Left kidney (tissue), 2 donors: ENCODE data around the gene KAZN. TPM values are rescaled to one million over a fixed set of nuclear protein-coding genes. Genes with fewer than 3 reads are reported as not detected.

Experiments used
- DNase-seq: peaks from one replicate; pipeline ENCODE4 v3.0.0-alpha.2; 2013
- polyA plus RNA-seq: library from polyadenylated mRNA; unstranded; fragments of 120-200 nt; gene quantifications from one replicate; pipeline ENCODE4 v1.2.1, GENCODE V29; 2013; ENCODE audit not compliant: insufficient read length

Gene KAZN
- polyA plus RNA-seq, 1 donor, result 35.2 TPM

DNA sequence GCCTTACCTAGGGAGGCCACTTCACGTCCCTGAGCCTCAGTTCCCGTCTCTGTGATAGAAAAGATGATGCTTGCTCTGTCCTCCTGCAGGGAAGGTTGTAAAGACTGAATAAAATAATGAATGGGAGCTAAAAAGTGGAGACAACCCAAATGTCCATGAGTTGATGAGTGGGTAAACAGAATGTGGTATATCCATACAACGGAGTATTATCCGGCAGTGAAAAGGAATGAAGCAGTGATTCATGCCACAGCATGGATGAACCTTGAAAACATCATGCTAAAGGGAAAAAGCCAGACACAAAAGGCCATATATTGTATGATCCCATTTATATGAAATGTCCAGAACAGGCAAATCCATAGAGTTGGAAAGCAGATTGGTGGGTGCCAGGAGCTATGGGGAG is 77.9 kb downstream of the KAZN start:
- DNase-seq, result no peak

DNA sequence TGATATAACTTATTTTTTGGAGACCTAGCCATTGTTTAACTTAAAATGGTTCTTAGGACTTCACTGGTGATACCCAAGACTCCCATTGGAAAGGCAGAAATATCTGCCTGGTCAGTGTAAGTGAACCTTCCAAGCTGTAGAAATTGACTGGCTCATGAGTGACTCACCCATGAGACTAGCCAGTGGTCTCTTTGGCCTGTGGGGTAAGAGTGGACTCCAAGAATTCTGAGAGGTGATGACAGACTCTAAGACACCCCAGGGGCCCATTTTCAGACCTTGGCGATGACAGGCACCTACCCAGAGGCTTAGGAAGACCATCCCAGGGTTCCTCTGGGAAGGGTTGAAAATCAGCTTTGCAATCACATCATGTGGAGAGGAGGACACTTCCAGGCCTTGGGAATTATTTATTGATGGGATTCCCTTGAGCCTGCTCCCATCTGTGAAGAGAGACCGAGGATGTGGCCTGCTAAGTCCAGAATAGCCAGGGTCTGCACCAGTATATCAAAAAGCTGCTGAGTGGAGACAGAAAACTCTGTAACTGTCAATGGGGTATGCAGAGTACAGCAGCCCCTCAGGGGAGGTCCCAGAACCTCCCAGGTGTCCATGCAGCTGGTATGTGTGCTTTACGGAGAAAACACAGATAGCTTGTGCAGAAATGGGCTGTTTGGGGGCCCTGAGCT is 78.9 kb downstream of the KAZN start:
- DNase-seq, result no peak

DNA sequence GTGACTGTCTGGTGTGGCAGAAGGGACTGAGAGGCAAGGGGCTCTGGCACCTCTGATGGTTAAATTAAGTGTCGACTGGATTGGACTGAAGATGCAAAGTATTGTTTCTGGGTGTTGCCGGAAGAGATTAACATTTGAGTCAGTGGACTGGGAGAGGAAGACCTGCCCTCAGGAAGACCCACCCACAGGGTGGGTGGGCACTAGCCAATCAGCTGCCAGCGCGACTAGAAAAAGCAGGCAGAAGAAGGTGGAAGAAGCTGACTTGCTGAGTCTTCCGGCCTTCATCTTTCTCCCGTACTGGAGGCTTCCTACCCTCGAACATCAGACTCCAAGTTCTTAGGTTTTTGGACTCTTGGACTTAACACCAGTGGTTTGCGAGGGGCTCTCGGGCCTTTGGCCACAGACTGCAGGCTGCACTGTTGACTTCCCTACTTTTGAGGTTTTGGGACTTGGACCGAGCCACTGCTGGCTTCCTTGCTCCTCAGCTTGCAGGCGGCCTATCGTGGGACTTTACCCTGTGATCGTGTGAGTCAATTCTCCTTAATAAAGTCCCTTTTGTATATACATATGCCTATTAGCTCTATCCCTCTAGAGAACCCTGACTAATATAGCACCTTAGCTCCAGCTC is 79.6 kb downstream of the KAZN start:
- no peak for DNase-seq

DNA sequence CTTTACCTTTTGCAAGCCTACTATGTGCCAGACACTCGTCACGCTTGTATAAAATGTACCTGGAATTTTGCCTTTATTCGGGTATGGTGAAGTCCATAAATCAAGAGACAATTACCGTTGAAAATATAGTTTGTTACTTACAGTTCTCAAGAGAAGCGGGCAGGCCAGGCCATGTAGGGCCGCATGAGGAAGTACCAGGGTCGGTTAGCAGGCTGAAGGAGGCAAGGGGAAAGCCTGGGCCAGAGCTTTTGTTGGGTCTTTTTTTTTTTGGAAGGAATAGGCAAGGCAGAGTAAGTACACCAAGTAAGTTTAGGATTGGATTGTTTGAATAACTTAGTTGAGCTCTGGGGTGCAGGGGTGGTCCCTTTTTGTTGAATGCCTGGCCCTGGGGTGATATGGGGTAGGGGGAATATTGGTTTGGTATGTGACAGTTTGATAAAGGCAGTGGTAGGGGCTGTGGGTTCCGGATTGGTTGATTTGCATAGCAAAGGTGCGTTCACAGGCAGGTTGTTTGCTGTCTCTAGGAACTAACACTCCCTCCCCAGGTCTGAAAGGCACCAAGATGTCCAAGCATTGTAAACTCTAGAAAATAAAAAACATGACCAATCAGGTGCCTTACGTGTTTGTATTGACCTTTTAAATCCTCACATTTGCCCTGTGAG is 80.7 kb downstream of the KAZN start:
- no peak for DNase-seq

DNA sequence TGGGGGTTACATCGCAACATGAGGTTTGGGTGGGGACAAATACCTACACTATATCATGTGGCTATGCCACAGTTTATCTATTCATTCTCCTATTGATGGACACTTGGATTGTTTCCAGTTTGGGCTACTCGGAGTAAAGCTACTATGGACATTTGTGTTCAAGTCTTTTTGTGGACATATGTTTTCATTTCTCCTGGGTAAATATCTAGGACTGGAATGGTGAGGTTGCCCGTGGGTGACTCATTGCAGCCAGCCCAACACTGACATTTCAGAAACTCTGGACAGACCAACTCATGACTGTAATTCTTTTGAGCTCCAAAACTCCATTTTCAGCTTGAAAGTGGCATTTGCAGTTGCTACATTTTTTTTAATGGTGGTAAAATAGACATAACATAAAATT is 82.7 kb downstream of the KAZN start:
- DNase-seq, result no peak

DNA sequence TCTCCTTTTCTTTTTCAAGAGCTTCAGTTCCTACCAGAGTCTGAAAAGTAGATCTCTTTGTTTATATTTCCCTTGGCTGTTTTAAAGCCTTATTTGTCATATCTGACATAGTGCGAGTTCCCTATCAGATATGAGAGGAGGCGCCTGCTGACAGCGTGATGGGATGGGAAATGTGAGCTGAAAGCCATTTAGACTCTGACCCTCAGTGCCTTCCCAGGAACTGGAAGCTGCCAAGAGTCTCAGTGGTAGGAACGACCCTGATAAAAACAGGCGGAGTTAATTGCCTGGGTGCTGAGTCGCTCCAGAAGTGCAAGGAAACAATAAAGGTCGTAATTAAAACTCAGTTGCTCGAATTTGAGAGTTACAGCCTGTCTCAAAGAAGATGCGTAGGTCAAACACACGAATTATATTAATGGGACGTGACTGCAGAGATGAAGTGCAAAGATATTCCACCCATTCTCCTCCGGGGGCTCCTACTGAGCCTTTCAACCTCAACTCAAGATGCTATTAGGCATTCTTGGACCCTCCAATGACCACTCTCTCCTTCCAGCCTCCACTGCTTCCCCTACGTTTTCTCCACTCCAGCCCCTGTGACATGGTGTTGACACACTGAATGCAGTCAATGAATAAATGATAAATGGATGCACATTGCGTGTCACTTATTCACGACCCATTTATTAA is 84.6 kb downstream of the KAZN start:
- peak; percentile 37 for DNase-seq

DNA sequence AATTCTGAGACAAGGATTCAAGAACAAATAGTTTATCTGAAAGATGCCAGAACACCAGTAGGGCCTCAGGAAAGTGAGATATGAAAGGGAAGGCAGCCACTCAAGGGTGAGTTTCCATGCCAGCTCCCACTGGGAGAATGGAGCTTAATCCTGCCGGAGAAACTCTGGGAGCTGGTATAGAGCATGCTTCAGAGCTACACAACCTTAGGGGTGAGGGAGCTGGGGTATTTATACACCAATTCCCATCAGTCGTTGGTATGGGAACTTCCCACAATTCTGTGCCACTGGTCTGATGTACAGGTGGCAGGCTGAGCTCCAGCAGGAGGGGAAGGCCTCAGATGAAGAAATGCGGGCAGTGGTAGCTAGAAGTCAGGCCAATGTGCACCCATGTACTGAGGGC is 86.6 kb downstream of the KAZN start:
- no peak for DNase-seq

DNA sequence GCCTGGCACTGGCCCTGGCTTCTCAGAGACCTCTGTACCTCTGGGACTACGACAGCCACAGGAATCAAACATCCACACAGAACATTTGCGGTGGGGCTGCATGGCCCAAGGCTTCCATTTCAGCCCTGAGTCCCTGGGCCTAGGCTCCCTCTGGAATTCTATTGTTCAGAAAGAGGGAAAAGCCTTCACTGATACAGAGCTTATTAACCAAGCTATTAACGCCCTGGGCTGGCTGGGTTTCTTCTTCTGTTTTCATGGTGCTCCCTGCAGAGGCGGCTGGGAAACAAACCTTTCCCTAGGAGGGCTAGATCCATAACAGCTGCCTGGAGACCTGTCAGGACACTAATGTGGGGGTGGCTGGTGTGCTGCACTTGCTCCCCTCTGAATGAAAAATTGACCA is 88.2 kb downstream of the KAZN start:
- DNase-seq, result no peak

DNA sequence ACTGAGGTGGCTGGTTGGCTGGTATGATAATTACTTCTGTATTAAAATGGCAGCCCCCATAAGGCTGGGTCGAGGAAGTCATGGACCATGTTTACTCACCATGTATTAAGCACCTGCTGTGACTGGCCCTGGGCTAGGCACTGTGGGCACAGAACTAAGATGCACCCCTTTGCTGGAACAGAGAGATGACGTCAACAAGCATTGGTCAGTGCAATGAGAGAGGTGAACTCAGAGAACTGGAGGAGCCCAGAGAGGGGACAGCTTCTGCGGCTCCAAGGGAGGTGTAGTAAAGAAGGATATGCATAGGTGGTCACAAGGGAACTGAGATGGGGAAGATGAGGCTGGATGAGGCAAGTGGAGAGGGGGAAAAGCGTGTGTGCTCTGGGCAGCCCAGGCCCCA is 88.7 kb downstream of the KAZN start:
- DNase-seq, result no peak

DNA sequence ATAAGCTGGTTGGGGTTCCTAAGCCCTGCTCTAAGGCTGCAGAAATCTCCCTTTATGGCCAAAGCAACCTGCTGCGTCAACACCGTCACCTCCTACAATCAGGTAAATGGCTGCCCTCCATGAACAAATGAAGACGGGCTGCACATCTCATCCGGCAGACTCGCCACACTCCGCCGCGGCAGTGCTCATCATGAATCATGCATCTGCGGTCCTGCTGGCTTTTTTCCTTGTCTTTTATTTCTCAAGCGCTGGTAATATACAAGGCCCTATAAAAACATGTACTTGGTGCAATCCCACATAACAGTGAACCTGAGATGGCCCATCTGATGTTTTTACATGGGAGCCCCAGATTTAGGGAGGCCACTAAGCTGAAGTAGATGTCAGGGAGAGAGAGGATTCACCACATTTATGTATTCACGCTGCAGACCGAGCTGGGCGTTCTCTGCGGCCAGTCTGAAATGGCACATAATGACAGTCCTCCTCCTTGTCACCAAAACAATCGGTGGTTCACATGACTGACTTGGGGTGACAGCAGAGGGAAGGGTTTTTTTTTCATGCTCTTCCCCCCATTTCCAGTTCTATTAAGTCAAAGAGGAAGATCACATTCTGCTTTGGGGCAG is 91.6 kb downstream of the KAZN start:
- no peak for DNase-seq

DNA sequence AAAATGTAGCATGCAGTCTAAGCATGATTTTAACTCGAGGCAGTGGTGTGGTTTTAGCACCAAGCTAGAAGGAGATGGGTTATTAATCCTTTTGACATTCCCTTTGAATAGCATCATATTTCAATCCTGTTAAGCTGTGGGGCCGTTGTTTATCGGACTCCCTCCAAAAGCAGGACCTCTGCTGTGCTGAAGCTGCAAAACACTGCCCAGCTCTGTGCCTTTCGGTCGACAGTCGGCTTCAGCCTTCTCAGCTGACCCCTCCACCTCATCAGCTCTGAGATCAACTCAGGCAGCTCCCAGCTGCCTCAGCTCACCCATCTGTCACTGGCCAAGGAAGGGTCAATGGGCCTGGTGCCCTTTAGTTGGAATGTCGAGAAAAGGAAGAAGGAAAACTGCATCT is 95.5 kb downstream of the KAZN start:
- peak; percentile 33 for DNase-seq

DNA sequence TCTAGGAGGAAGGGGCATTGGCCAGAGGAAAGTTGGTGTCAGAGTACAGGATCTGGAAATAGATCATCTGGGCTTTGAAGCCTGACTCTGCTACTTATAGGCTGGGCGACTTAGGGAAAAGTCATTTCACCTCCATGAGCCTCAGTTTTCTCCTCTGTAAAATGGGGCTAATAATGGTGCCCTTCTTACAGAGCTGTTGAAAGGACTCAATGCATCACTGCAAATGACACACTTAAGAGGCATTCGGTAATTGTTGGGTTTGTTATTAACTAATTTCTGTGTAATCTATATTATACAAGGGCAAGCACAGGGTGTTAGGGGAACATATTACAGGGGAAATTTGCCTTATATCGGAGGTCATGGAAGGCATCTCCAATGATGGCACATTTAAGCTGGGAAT is 96.1 kb downstream of the KAZN start:
- no peak for DNase-seq

DNA sequence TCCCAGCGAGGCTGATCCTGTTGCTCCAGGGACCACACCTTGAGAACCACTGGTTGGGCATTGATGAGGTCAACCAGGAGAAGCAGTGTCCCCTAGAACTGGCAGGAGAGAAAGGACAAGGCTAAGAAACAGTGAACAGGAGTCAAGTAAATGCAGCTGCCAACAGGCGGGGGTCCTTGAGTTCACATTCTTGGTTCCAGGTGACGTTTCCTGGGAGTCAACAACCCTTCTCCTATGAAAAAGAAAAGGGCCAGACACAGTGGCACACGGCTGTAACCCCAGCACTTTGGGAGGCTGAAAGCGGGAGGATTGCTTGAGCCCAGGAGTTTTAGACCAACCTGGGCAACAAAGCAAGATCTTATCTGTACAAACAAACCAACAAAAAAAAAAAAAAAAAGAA is 98.3 kb downstream of the KAZN start:
- peak; percentile 32 for DNase-seq

DNA sequence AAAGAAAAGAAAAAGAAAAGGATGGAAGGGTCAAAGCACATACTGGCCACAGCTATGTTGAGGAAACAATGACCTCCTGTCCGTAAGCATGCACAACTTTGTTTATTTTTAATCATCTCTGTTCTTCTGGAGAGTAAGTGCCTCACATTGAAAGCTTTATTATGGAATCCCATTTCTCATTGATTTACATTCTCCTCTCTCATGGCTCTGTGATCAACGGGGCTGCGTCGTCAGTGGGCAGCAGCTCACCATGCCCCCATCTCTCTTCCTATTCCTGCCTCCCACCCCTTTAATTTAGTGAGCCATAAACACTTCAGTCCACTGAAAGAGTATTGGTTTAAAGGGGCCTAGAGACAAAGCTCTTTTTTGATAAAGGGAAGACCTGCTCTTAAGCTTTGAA is 98.9 kb downstream of the KAZN start:
- peak; percentile 61 for DNase-seq

DNA sequence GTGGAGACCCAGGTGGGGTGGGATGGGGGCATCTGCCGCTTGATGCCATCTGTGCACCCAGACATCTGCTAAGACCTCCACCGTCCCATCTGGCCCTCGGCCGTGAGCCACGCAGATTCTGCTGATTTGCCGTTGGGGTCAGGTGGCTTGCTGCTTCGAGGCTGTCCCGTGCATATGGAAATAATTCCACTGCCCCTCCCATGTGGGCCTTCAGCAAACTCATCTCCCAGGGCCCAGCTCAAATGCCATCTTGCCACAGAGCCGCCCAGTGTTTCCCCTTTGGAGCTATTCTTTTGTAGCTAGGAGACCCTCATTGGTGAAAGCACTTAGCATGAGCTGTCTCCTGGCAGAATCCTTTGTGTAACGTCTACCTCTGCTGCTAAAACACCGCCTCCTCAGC is 99.8 kb downstream of the KAZN start:
- no peak for DNase-seq

DNA sequence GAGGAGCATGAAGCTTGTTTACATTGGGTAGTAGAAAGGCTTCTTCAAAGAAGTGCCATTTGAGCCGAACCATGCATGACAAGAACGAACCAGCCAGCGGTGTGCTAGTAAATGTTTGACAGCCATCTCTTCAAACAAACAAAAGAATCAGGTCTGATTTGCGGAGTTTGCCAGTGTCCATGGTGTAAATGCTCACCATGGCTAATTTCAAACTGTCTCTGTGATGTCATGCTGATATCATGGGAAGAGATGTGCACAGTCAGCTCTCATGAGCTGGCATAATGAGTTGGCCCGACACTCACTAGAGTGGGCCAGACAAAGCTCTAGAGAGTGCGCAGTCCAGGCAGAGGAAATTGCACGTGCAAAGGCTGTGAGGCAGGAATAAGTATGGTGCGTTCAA is 101.1 kb downstream of the KAZN start:
- DNase-seq, result peak; percentile 55

DNA sequence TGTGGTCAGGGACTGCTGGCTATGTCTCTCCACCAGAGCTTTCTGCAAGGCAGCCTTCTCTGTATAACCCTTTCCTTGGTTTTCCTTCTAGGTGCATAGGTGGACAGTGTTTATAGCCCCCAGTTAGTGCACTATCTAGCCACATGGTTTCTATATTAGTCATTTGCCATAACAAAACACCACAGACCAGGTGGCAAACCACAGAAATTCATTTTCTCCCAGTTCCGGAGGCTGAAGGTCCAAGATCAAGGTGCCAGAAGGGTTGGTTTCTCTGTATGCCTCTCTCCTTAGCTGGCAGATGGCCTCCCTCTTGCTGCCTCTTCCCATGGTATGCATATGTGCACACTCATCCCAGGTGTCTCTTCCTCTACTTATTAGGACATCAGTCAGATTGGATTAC is 106.4 kb downstream of the KAZN start:
- DNase-seq, result no peak

DNA sequence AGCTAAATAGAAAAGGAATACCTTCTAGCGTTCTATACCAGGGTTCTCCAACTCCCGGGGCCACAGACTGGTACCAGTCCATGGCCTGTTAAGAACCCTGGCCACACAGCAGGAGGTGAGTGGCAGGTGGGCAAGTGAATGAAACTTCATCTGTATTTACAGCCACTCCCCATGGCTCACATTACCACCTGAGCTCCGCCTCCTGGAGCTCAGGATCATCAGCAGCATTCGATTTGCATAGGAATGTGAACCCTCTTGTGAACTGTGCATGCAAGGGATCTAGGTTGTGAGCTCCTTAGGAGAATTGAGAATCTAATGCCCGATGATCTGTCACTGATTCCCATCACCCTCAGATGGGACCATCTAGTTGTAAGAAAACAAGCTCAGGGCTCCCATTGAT is 107.3 kb downstream of the KAZN start:
- DNase-seq, result no peak

DNA sequence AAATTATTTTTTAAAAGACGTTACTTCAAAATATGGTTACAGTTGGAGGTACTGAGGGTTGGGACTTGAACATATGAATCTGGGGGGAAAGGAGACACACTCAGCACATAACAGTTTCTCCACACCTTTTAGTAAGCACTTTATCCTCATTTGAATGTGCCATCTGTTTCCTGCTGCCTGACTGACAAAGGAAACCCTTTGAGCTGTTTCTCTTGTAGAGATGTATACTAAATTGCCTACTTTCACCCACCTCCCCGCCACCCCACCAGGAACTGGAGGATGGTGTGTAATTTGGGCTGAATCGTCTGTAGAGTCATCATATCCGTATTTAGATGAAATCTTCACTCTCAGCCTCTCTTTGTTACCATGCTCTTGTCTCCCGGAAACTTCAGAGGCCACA is 108.1 kb downstream of the KAZN start:
- no peak for DNase-seq

DNA sequence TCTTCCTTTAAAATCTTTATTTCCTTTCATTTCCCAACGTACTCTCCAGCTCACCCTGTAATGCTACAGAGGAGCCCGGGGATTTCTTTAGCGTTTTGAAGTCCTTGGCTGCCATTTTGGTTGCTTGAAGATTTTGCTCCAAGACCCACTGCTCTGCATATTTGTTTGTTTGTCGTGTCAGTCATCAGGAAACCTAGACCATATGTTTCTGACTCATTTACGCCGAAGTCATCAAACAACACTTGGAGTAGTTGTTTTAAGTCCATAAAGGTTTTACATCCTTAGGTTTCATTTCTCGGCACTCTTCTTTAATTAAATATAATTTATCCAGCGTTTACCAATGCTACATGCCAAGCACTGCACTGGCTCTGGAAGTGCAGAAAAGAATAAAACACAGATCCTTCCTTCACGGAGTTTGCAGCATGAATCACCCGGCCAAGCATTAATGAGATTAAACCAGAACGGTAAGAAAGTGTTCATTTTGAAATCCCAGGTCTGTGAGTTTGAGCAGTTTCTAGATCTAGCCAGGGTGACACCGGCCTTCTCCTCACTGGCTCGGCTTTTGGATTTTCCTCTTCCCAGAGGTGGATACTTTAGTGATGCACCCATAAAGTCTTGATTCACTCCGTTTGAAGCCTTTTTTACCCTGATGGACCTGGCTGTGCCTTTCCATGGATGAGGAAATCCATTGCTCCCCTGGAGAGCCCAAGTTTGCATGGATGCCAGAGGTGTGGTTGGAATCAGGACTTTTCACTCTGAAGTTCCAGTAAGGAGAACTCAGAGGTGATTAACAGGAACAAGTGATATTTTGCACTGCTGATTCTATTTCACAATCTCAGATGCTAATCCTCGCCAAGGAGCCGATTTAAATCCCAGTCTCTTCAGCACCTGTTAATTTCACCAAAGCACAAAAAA is 109.3 kb downstream of the KAZN start:
- no peak for DNase-seq

DNA sequence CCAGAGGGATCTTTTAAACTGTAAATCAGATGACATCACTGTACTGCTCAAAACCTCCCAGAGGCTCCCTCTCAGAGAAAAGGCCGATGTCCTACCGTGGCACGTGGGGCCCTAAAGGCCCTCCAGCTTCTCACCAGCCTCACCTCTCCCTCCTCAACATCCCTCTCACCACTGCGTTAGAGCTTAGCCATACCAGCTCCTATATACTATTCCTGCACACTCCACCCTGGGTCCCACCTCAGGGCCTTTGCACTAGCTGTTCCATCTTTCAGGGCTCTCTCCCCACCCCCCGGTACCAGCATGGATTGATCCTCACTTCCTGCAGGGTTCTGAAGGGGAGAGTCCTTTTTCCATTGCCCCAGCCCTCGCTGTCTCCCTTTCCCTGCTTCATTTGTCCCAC is 111.8 kb downstream of the KAZN start:
- DNase-seq, result no peak

DNA sequence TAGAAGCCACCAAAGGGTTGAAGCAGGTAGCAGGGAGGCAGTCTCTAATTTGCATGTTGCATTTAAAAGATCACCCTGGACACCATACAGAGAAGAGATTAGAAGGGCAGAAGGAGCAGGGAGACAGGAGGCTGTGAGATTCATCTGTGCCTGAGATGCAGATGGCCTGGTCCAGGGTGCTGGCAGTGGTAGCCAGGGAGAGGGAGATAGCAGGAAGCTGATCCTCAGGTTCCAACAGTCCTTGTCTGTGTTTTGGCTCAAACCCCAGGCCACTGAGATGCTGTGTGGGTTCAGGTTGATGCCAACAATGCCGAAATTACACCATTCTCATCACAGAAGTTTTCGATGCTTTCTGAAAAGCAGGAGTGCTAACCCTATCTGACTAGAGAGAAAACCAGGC is 113.7 kb downstream of the KAZN start:
- DNase-seq, result no peak
